NB4 (cell line): ENCODE measurements around the gene LMNTD1.

Experiments
- DNase-seq: peaks from one replicate; pipeline ENCODE4 v3.0.0; 2010; ENCODE audit warnings: low read depth
- H3K4me3 ChIP-seq: one replicate; pipeline ENCODE4 v1.5.1; 2011; ENCODE audit warnings: mild to moderate bottlenecking, low read depth, low read length, moderate library complexity
- CTCF ChIP-seq: IDR thresholded peaks from one replicate; pipeline ENCODE4 v1.5.1; 2012; ENCODE audit warnings: low read depth, low read length
- MYC ChIP-seq: IDR thresholded peaks from 2 replicates; pipeline ENCODE4 v1.6.1; 2011; ENCODE audit warnings: low read depth, low read length
- POLR2A ChIP-seq: IDR thresholded peaks from 2 replicates; pipeline ENCODE4 v1.6.1; 2011; ENCODE audit warnings: mild to moderate bottlenecking; ENCODE audit not compliant: insufficient read length; ENCODE audit errors: extremely low read depth
- TF ChIP-seq, protein P1 (sequence below): IDR thresholded peaks from 2 replicates; pipeline ENCODE4 v1.6.1; 2011; ENCODE audit warnings: low read depth, low read length

Gene LMNTD1

DNA sequence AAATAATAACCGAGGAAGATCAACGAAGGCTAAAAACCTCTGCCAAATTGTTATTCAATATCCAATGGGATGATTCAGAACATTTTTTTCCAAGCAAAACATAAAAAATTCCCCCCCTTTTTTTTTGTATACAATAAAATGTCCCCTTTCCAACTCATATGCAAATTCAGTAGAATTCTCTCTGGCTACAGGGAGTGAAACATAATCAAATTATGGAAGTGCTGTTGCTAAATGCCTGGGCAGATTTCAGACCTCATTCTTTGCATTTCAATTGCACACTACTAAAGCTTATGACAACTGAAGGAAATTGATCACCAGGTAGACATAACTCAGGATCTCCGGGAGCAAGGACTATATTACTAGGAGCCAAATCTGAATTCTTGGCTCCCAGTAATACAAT, 51.0 kb downstream of the LMNTD1 start:
- H3K4me3 ChIP-seq = no peak overlapping the region
- DNase-seq = no peak
- TF ChIP-seq, protein P1, sequence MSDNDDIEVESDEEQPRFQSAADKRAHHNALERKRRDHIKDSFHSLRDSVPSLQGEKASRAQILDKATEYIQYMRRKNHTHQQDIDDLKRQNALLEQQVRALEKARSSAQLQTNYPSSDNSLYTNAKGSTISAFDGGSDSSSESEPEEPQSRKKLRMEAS = no peak
- no peak for TF ChIP-seq MYC
- no peak for TF ChIP-seq POLR2A
- TF ChIP-seq CTCF = no peak

GRCh38 chr12:25501549-25501948, 51.5 kb downstream of the LMNTD1 start:
- DNase-seq = no peak
- TF ChIP-seq MYC (no peak), CTCF (no peak), POLR2A (no peak)
- TF ChIP-seq, protein P1 = no peak
- H3K4me3 ChIP-seq = no peak overlapping the region

DNA sequence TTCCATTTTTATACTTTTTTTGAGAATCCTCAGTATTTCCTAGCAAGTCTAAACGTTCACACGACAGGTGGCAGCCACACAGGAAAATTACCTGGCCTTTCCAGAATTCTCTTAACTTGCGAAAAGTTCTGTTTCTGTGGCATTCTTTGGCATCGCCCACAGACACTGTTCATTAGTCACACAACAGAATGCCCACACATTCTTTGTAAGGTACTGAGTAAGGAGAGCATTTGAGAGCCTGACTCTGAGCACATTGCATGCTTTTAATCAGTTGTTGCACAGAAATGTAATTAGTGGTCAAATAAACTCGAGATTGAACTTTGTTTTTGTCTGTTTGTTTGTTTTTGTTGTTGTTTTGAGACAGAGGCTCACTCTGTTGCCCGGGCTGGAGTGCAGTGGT, 52.4 kb downstream of the LMNTD1 start:
- TF ChIP-seq, protein P1 = no peak
- TF ChIP-seq CTCF = no peak
- no peak for TF ChIP-seq POLR2A
- no peak for TF ChIP-seq MYC
- no peak for DNase-seq
- H3K4me3 ChIP-seq = no peak overlapping the region

DNA sequence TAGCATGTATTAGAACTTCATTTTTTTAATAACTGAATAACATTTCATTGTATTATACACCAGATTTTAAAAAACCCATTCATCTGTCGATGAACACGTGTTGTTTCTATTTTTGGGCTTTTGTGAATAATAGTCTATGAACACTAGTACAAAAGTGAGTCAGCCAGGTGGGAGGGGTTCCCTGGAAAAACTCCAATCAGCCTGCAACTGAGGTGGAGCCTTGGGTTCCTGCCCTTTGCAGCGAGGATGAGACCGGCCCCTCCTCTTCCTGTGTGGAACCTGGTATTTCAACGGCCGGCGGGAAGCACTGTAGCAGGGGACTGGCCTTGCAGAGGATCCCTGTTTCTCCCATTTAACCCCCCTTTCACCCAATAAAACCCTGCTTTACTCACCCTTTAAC, 56.1 kb downstream of the LMNTD1 start:
- DNase-seq = no peak
- H3K4me3 ChIP-seq = no peak overlapping the region
- no peak for TF ChIP-seq MYC
- TF ChIP-seq POLR2A = no peak
- TF ChIP-seq, protein P1 = no peak
- TF ChIP-seq CTCF = no peak

DNA sequence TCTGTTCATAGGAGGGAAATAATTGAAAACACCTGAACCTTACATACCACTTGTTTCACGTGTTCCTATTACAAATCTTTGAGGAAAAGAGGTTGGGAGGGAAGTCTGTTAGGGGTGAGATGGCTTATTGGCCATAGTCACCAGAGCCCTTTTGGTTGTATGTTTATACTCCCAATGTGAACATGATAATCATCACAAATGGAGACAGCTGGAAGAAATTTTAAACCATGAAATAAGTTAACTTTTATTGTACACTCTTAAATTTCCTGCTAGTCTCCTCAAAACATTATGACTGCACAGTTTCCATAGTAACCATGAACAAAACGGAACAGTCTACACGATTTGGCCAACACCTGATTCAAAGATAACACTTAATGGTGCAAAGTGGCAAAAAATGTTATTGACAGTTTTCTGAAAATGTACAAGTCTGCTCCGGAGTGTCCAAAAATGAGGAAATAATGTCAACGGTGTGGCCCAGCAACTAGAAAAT, 56.9 kb downstream of the LMNTD1 start:
- no peak overlapping the region for H3K4me3 ChIP-seq
- DNase-seq = no peak
- TF ChIP-seq MYC = no peak
- no peak for TF ChIP-seq CTCF
- TF ChIP-seq POLR2A = no peak
- TF ChIP-seq, protein P1 = no peak
